ENCODE results near the gene TTC28.

Gene TTC28

GRCh38 chr22:28051787-28052356, 627.8 kb downstream of the TTC28 start:
- no peak for DNase-seq (ENCODE audit: low read depth, low spot score)
- no peak overlapping the region for H3K27ac ChIP-seq

- DNase-seq (ENCODE audit: low read depth, low spot score) = no peak
- H3K27ac ChIP-seq = no peak overlapping the region
Observed at GRCh38 chr22:28051091-28051786, 628.4 kb downstream of the TTC28 start.

- DNase-seq (ENCODE audit: low read depth, low spot score) = no peak
- H3K27ac ChIP-seq = no peak overlapping the region
Observed at GRCh38 chr22:28048529-28048928, 631.1 kb downstream of the TTC28 start.

- no peak for DNase-seq (ENCODE audit: low read depth, low spot score)
Observed at GRCh38 chr22:28047740-28048139, 631.9 kb downstream of the TTC28 start.

GRCh38 chr22:28046100-28046499, 633.5 kb downstream of the TTC28 start:
- H3K27ac ChIP-seq = no peak overlapping the region
- no peak for DNase-seq (ENCODE audit: low read depth, low spot score)

More at GRCh38 chr22:28047740-28048139, 631.9 kb downstream of the TTC28 start:
- no peak overlapping the region for H3K27ac ChIP-seq

GRCh38 chr22:28044546-28045173, 635.0 kb downstream of the TTC28 start:
- no peak for DNase-seq (ENCODE audit: low read depth, low spot score)
- H3K27ac ChIP-seq = no peak overlapping the region

- no peak for DNase-seq (ENCODE audit: low read depth, low spot score)
Observed at GRCh38 chr22:28043266-28043665, 636.4 kb downstream of the TTC28 start.

GRCh38 chr22:28034760-28035401, 644.8 kb downstream of the TTC28 start:
- DNase-seq (ENCODE audit: low read depth, low spot score) = no peak
- no peak overlapping the region for H3K27ac ChIP-seq

More at GRCh38 chr22:28043266-28043665, 636.4 kb downstream of the TTC28 start:
- no peak overlapping the region for H3K27ac ChIP-seq

GRCh38 chr22:28034145-28034759, 645.4 kb downstream of the TTC28 start:
- H3K27ac ChIP-seq = no peak overlapping the region
- DNase-seq (ENCODE audit: low read depth, low spot score) = no peak

- no peak overlapping the region for H3K27ac ChIP-seq
- DNase-seq (ENCODE audit: low read depth, low spot score) = no peak
Observed at GRCh38 chr22:28032861-28033260, 646.8 kb downstream of the TTC28 start.

GRCh38 chr22:28031383-28031922, 648.2 kb downstream of the TTC28 start:
- no peak overlapping the region for H3K27ac ChIP-seq
- DNase-seq (ENCODE audit: low read depth, low spot score) = no peak

- no peak for DNase-seq (ENCODE audit: low read depth, low spot score)
- H3K27ac ChIP-seq = no peak overlapping the region
Observed at GRCh38 chr22:28030473-28030872, 649.2 kb downstream of the TTC28 start.

GRCh38 chr22:28029956-28030355, 649.7 kb downstream of the TTC28 start:
- no peak for DNase-seq (ENCODE audit: low read depth, low spot score)
- H3K27ac ChIP-seq = no peak overlapping the region

- DNase-seq (ENCODE audit: low read depth, low spot score) = no peak
Observed at GRCh38 chr22:28029201-28029948, 650.3 kb downstream of the TTC28 start.

GRCh38 chr22:28027453-28028448, 651.9 kb downstream of the TTC28 start:
- no peak overlapping the region for H3K27ac ChIP-seq
- DNase-seq (ENCODE audit: low read depth, low spot score) = no peak

More at GRCh38 chr22:28029201-28029948, 650.3 kb downstream of the TTC28 start:
- no peak overlapping the region for H3K27ac ChIP-seq

- no peak overlapping the region for H3K27ac ChIP-seq
- no peak for DNase-seq (ENCODE audit: low read depth, low spot score)
Observed at GRCh38 chr22:28025866-28026575, 653.6 kb downstream of the TTC28 start.

- H3K27ac ChIP-seq = no peak overlapping the region
Observed at GRCh38 chr22:28025333-28025732, 654.3 kb downstream of the TTC28 start.

GRCh38 chr22:28024422-28024888, 655.2 kb downstream of the TTC28 start:
- no peak overlapping the region for H3K27ac ChIP-seq
- DNase-seq (ENCODE audit: low read depth, low spot score) = no peak

More at GRCh38 chr22:28025333-28025732, 654.3 kb downstream of the TTC28 start:
- DNase-seq (ENCODE audit: low read depth, low spot score) = no peak
